SK-N-SH (cell line): ENCODE results near the gene RAD51B.

Experiments
- GABPA ChIP-seq: IDR thresholded peaks from 2 replicates; pipeline ENCODE4 v1.4.0; 2012; ENCODE audit warnings: low read depth, mild to moderate bottlenecking
- JUND ChIP-seq: IDR thresholded peaks from 2 replicates; pipeline ENCODE4 v1.4.0; 2012
- MXI1 ChIP-seq: IDR thresholded peaks from 2 replicates; pipeline ENCODE4 v1.6.1; 2012; ENCODE audit warnings: mild to moderate bottlenecking, low read depth, low read length, improper control_type of control experiment
- POLR2AphosphoS5 ChIP-seq: IDR thresholded peaks from 2 replicates; pipeline ENCODE4 v1.6.1; 2012; ENCODE audit warnings: low read depth, low read length
- RFX5 ChIP-seq: IDR thresholded peaks from 2 replicates; pipeline ENCODE4 v1.6.1; 2012; ENCODE audit warnings: mild to moderate bottlenecking, improper control_type of control experiment, low read length
- SIN3A ChIP-seq: IDR thresholded peaks from 2 replicates; pipeline ENCODE4 v1.6.1; 2012; ENCODE audit warnings: low read depth, mild to moderate bottlenecking, low read length, moderate library complexity, borderline replicate concordance
- SMC3 ChIP-seq: IDR thresholded peaks from 2 replicates; pipeline ENCODE4 v1.6.1; 2012; ENCODE audit warnings: low read depth, low read length, improper control_type of control experiment
- TAF1 ChIP-seq: IDR thresholded peaks from 2 replicates; pipeline ENCODE4 v1.6.1; 2012; ENCODE audit warnings: low read depth, mild to moderate bottlenecking, low read length, moderate library complexity, borderline replicate concordance
- TEAD4 ChIP-seq: IDR thresholded peaks from 2 replicates; pipeline ENCODE4 v1.4.0; 2012; ENCODE audit warnings: mild to moderate bottlenecking, borderline replicate concordance; ENCODE audit not compliant: insufficient read depth
- YY1 ChIP-seq: IDR thresholded peaks from 2 replicates; pipeline ENCODE4 v1.4.0; 2012; ENCODE audit warnings: low read depth, mild to moderate bottlenecking
- TF ChIP-seq, protein P1 (sequence below): IDR thresholded peaks from 2 replicates; pipeline ENCODE4 v1.4.0; 2012; ENCODE audit warnings: low read depth, borderline replicate concordance
- TF ChIP-seq, protein P2 (sequence below): IDR thresholded peaks from 2 replicates; pipeline ENCODE4 v1.6.1; 2012; ENCODE audit warnings: mild to moderate bottlenecking, low read depth, low read length, moderate library complexity
- TF ChIP-seq, protein P3 (sequence below): fragments of 150-350 bp; IDR thresholded peaks from 2 replicates; pipeline ENCODE4 v1.6.1; 2017; ENCODE audit warnings: antibody characterized with exemption, low read length, low read depth, borderline replicate concordance
- TF ChIP-seq, protein P4 (sequence below): fragments of 200-600 bp; sonication (generic); IDR thresholded peaks from 2 replicates; pipeline ENCODE4 v1.6.1; 2017; ENCODE audit warnings: antibody characterized with exemption, mild to moderate bottlenecking, moderate library complexity

DNA sequence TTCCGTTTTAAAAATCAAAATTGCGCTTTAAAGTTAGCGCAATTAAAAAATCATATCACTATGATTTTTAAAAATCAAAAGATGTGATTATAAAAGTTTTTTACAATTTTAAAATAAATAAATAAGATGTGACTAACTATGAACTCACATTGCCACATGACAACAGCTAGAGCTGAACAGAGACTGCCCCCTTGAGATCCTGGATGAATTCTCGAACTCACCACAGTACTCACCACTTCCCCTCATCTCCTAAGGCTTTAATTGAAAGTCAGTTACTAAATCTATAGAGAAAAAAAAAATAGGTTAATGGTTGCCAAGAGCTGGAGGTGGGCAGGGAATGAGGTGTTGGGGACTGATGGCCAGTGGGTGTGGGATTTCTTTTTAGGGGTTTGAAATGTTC, 589.1 kb downstream of the RAD51B start:
- TF ChIP-seq, protein P1, sequence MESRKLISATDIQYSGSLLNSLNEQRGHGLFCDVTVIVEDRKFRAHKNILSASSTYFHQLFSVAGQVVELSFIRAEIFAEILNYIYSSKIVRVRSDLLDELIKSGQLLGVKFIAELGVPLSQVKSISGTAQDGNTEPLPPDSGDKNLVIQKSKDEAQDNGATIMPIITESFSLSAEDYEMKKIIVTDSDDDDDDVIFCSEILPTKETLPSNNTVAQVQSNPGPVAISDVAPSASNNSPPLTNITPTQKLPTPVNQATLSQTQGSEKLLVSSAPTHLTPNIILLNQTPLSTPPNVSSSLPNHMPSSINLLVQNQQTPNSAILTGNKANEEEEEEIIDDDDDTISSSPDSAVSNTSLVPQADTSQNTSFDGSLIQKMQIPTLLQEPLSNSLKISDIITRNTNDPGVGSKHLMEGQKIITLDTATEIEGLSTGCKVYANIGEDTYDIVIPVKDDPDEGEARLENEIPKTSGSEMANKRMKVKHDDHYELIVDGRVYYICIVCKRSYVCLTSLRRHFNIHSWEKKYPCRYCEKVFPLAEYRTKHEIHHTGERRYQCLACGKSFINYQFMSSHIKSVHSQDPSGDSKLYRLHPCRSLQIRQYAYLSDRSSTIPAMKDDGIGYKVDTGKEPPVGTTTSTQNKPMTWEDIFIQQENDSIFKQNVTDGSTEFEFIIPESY = no peak
- no peak for TF ChIP-seq JUND
- TF ChIP-seq SMC3 = no peak
- TF ChIP-seq POLR2AphosphoS5 = no peak
- TF ChIP-seq TEAD4 = no peak
- TF ChIP-seq, protein P2, sequence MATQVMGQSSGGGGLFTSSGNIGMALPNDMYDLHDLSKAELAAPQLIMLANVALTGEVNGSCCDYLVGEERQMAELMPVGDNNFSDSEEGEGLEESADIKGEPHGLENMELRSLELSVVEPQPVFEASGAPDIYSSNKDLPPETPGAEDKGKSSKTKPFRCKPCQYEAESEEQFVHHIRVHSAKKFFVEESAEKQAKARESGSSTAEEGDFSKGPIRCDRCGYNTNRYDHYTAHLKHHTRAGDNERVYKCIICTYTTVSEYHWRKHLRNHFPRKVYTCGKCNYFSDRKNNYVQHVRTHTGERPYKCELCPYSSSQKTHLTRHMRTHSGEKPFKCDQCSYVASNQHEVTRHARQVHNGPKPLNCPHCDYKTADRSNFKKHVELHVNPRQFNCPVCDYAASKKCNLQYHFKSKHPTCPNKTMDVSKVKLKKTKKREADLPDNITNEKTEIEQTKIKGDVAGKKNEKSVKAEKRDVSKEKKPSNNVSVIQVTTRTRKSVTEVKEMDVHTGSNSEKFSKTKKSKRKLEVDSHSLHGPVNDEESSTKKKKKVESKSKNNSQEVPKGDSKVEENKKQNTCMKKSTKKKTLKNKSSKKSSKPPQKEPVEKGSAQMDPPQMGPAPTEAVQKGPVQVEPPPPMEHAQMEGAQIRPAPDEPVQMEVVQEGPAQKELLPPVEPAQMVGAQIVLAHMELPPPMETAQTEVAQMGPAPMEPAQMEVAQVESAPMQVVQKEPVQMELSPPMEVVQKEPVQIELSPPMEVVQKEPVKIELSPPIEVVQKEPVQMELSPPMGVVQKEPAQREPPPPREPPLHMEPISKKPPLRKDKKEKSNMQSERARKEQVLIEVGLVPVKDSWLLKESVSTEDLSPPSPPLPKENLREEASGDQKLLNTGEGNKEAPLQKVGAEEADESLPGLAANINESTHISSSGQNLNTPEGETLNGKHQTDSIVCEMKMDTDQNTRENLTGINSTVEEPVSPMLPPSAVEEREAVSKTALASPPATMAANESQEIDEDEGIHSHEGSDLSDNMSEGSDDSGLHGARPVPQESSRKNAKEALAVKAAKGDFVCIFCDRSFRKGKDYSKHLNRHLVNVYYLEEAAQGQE = no peak
- no peak for TF ChIP-seq RFX5
- no peak for TF ChIP-seq MXI1
- TF ChIP-seq, protein P3, sequence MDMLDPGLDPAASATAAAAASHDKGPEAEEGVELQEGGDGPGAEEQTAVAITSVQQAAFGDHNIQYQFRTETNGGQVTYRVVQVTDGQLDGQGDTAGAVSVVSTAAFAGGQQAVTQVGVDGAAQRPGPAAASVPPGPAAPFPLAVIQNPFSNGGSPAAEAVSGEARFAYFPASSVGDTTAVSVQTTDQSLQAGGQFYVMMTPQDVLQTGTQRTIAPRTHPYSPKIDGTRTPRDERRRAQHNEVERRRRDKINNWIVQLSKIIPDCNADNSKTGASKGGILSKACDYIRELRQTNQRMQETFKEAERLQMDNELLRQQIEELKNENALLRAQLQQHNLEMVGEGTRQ = no peak
- TF ChIP-seq YY1 = no peak
- TF ChIP-seq, protein P4, sequence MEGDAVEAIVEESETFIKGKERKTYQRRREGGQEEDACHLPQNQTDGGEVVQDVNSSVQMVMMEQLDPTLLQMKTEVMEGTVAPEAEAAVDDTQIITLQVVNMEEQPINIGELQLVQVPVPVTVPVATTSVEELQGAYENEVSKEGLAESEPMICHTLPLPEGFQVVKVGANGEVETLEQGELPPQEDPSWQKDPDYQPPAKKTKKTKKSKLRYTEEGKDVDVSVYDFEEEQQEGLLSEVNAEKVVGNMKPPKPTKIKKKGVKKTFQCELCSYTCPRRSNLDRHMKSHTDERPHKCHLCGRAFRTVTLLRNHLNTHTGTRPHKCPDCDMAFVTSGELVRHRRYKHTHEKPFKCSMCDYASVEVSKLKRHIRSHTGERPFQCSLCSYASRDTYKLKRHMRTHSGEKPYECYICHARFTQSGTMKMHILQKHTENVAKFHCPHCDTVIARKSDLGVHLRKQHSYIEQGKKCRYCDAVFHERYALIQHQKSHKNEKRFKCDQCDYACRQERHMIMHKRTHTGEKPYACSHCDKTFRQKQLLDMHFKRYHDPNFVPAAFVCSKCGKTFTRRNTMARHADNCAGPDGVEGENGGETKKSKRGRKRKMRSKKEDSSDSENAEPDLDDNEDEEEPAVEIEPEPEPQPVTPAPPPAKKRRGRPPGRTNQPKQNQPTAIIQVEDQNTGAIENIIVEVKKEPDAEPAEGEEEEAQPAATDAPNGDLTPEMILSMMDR = 0 out of 2 replicates have a peak, but pooled peaks have one; percentile 9
- TF ChIP-seq GABPA = no peak
- no peak for TF ChIP-seq SIN3A
- no peak for TF ChIP-seq TAF1
